ENCODE results near the gene RAB6D.
"Not testable (repeated sequence)": the region's sequence is repeated elsewhere in the genome, so short reads cannot be mapped to it uniquely, and the experiment has no call there.

- TF ChIP-seq CEBPB (IDR thresholded peaks at IDR 0.05; ENCODE audit: low read depth); CTCF (IDR thresholded peaks at IDR 0.05 in 2 of 3, conservative IDR thresholded peaks at IDR 0.05 in 1 of 3; ENCODE audit: borderline replicate concordance in 1 of 3, insufficient read depth in 1 of 3, low read depth in 2 of 3, low read length in 2 of 3); POLR2AphosphoS5 (IDR thresholded peaks at IDR 0.05; ENCODE audit: low read depth, low read length); POLR2A (IDR thresholded peaks at IDR 0.05; ENCODE audit: borderline replicate concordance, extremely low read depth, insufficient read depth, insufficient read length); REST (IDR thresholded peaks at IDR 0.05; ENCODE audit: low read depth): not testable (repeated sequence)
Observed at GRCh38 chr2:131339307-131339706, 24.7 kb downstream of the RAB6D start.
